Endothelial cell (in vitro differentiated cells): ENCODE results near the gene RPS18. TPM values are rescaled to one million over a fixed set of nuclear protein-coding genes. Genes with fewer than 3 reads are reported as not detected.

Experiments used
- DNase-seq: peaks from one replicate; pipeline ENCODE4 v3.0.0; 2021; ENCODE audit warnings: low spot score
- H3K27ac Mint-ChIP-seq: one replicate; pipeline ENCODE4 v1.8.0; 2021; ENCODE audit warnings: mixed read lengths, inconsistent platforms; ENCODE audit not compliant: unreplicated experiment
- H3K27me3 Mint-ChIP-seq: one replicate; pipeline ENCODE4 v1.8.0; 2021; ENCODE audit warnings: mild to moderate bottlenecking, moderate library complexity, mixed read lengths, inconsistent platforms; ENCODE audit not compliant: unreplicated experiment
- H3K36me3 Mint-ChIP-seq: one replicate; pipeline ENCODE4 v1.8.0; 2021; ENCODE audit warnings: mild to moderate bottlenecking, low read depth, mixed read lengths, inconsistent platforms; ENCODE audit not compliant: unreplicated experiment
- H3K4me1 Mint-ChIP-seq: one replicate; pipeline ENCODE4 v1.8.0; 2021; ENCODE audit warnings: mild to moderate bottlenecking, mixed read lengths, inconsistent platforms; ENCODE audit not compliant: unreplicated experiment
- H3K4me3 Mint-ChIP-seq: one replicate; pipeline ENCODE4 v1.8.0; 2021; ENCODE audit warnings: mild to moderate bottlenecking, mixed read lengths, inconsistent platforms; ENCODE audit not compliant: unreplicated experiment
- H3K9me3 Mint-ChIP-seq: one replicate; pipeline ENCODE4 v1.8.0; 2021; ENCODE audit warnings: mixed read lengths, inconsistent platforms; ENCODE audit not compliant: unreplicated experiment
- total RNA-seq: library from RNA; stranded (reverse); fragmentation: NEBNext Ultra II Directional; extraction: Animal tissue kit (Norgen Biotek cat#: 25700); gene quantifications from one replicate; pipeline ENCODE4 v1.2.1, GENCODE V29; 2021; ENCODE audit not compliant: unreplicated experiment
- TF ChIP-seq, protein P1 (sequence below): fragments of 200-600 bp; sonication (generic); IDR thresholded peaks from one replicate; pipeline ENCODE4 v1.5.0; 2021; ENCODE audit warnings: antibody characterized with exemption; ENCODE audit not compliant: unreplicated experiment

RPS18 gene
- total RNA-seq, 1 donor from 2014 or later: 2,251 TPM

- H3K4me3 Mint-ChIP-seq: no peak overlapping the region
- no peak for DNase-seq
- peaks cover 8% of the 10 kb centered on the region for H3K27me3 Mint-ChIP-seq
- peaks cover 4% of the 10 kb centered on the region for H3K4me1 Mint-ChIP-seq
- H3K36me3 Mint-ChIP-seq: no peaks in the 10 kb centered on the region
- TF ChIP-seq, protein P1, sequence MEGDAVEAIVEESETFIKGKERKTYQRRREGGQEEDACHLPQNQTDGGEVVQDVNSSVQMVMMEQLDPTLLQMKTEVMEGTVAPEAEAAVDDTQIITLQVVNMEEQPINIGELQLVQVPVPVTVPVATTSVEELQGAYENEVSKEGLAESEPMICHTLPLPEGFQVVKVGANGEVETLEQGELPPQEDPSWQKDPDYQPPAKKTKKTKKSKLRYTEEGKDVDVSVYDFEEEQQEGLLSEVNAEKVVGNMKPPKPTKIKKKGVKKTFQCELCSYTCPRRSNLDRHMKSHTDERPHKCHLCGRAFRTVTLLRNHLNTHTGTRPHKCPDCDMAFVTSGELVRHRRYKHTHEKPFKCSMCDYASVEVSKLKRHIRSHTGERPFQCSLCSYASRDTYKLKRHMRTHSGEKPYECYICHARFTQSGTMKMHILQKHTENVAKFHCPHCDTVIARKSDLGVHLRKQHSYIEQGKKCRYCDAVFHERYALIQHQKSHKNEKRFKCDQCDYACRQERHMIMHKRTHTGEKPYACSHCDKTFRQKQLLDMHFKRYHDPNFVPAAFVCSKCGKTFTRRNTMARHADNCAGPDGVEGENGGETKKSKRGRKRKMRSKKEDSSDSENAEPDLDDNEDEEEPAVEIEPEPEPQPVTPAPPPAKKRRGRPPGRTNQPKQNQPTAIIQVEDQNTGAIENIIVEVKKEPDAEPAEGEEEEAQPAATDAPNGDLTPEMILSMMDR: no peak
- no peaks in the 10 kb centered on the region for H3K9me3 Mint-ChIP-seq
- H3K27ac Mint-ChIP-seq: no peak overlapping the region
Measured at GRCh38 chr6:33237741-33238140, 34.1 kb upstream of the RPS18 start.

DNA sequence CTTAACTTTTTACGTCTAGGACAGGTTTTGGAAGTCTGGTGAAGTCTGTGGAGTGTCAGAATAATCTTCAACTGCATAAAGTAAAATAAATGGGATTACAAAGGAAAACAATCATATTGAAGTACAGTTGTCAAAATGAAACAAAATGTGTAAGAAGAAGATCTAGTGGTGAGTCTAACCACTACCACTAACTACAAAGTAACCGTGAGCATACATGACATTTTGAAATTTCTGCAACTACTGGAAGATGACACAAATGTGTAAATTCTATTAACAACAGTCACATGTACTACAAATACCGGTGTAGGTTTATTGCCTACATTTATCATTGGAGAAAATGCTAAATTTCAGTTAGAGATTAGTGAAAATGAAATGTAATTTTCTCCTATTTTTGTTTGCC, 29.9 kb upstream of the RPS18 start:
- Mint-ChIP-seq H3K4me1 (peaks cover 4% of the 10 kb centered on the region), H3K27ac (no peak overlapping the region), H3K27me3 (peaks cover 5% of the 10 kb centered on the region), H3K4me3 (no peak overlapping the region), H3K36me3 (no peaks in the 10 kb centered on the region), H3K9me3 (no peaks in the 10 kb centered on the region)
- DNase-seq: no peak
- TF ChIP-seq, protein P1: no peak

- Mint-ChIP-seq H3K27ac (no peak overlapping the region), H3K4me1 (peaks cover 8% of the 10 kb centered on the region), H3K27me3 (peaks cover 5% of the 10 kb centered on the region), H3K9me3 (no peaks in the 10 kb centered on the region), H3K4me3 (no peak overlapping the region), H3K36me3 (no peaks in the 10 kb centered on the region)
- TF ChIP-seq, protein P1: no peak
- no peak for DNase-seq
Measured at GRCh38 chr6:33243476-33243875, 28.4 kb upstream of the RPS18 start.

GRCh38 chr6:33247977-33248642, 23.8 kb upstream of the RPS18 start:
- peak; percentile 92 for DNase-seq
- peaks cover 4% of the 10 kb centered on the region for H3K27me3 Mint-ChIP-seq
- peak overlapping the region; percentile 57 for H3K27ac Mint-ChIP-seq
- TF ChIP-seq, protein P1: peak; percentile 80
- no peaks in the 10 kb centered on the region for H3K9me3 Mint-ChIP-seq
- peak overlapping the region; percentile 86 for H3K4me3 Mint-ChIP-seq
- H3K4me1 Mint-ChIP-seq: peaks cover 24% of the 10 kb centered on the region
- H3K36me3 Mint-ChIP-seq: peaks cover 13% of the 10 kb centered on the region

- TF ChIP-seq, protein P1: no peak
- H3K27ac Mint-ChIP-seq: peak overlapping the region; percentile 57
- H3K27me3 Mint-ChIP-seq: peaks cover 4% of the 10 kb centered on the region
- no peak for DNase-seq
- H3K36me3 Mint-ChIP-seq: peaks cover 13% of the 10 kb centered on the region
- no peaks in the 10 kb centered on the region for H3K9me3 Mint-ChIP-seq
- H3K4me3 Mint-ChIP-seq: peak overlapping the region; percentile 86
- H3K4me1 Mint-ChIP-seq: peaks cover 24% of the 10 kb centered on the region
Measured at GRCh38 chr6:33248643-33248931, 23.3 kb upstream of the RPS18 start.
